LHCN-M2 (cell line): ENCODE results near the gene NXPH3. TPM values are rescaled to one million over a fixed set of nuclear protein-coding genes. Genes with fewer than 3 reads are reported as not detected.
A peak's percentile ranks its signal among the peaks of the same experiment; 100 is the strongest.

Source experiments
- DNase-seq: peaks from one replicate; pipeline ENCODE4 v3.0.0-alpha.2; 2012; ENCODE audit warnings: low read depth
- total RNA-seq: library from RNA; depleted of rRNA; stranded (reverse); fragments of >200 nt; gene quantifications from 2 replicates; pipeline ENCODE4 v1.2.3, GENCODE V29; 2014

NXPH3 gene
- total RNA-seq, 1 experiment from 2014 or later: 0.06 TPM

DNA sequence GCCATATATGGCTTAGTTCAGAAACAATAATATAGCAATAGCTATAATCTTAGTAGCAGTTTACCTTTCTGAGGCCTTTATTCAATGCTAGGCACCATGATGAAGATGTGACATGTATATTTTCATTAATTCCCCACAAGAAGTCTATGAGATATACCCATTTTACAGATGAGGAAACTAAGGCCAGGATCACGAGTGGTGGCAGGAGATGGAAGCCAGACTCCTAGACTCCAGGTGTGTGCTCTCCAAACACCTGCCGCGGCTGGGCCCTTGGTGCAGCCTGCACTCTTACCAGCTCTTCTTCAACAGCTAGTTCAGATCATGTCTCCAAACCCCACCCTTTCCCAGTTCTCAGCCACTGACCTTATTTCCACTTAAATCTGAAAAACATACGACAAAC is 15.2 kb downstream of the NXPH3 start:
- no peak for DNase-seq

DNA sequence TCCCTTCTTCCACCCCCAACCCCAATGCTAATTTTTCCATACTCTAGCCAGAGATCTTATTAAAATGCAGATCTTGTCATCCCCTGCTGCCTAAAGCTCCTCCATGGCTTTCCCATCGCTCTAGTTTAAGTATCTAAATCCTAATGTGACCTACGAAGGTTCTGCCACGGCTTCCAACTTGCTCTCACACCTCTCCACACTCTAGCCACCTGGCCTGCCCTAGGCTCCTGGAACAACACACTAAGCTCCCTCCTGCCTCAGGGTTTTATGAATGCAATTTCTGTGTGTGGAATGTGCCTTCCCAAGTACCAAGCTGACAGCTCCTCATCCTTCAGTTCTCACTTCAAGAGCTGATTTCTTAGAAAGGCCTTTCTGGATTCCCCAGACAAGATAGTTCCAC is 16.6 kb downstream of the NXPH3 start:
- no peak for DNase-seq

- DNase-seq: no peak
These were observed 19.7 kb downstream of the NXPH3 start for GRCh38 chr17:49595328-49595727.

- DNase-seq: no peak
These were observed 20.3 kb downstream of the NXPH3 start for GRCh38 chr17:49595980-49596379.

DNA sequence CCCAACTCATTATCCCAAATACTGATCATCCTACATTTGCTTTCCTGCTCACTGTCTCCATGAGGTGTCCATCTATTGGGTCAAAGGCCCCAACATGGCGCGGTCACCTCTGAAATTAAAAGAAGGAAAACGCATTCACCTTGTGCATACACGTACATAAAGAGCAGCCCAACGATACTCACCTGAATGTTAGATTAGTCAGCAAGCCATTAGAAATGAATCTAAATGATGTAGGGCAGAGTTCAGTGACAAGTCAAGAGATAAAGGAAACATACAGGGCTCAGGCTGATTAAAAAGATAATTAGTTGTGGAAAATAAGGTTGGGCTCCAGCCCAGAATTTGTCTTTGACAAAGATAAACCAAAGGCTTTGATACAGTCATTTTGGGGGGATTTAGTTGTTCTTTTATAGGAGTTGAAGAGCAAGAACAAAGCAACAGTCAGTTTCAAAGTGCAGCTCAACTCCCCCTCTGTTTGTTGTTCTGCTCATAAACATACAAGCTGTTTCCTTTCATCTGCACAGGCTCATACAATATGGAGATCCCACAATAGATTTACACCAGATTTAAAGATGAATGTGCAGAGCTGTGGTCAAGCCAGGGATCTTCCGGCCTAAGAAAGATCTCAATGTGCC is 21.1 kb downstream of the NXPH3 start:
- DNase-seq: no peak

- DNase-seq: no peak
These were observed 21.8 kb downstream of the NXPH3 start for GRCh38 chr17:49597436-49597835.

DNA sequence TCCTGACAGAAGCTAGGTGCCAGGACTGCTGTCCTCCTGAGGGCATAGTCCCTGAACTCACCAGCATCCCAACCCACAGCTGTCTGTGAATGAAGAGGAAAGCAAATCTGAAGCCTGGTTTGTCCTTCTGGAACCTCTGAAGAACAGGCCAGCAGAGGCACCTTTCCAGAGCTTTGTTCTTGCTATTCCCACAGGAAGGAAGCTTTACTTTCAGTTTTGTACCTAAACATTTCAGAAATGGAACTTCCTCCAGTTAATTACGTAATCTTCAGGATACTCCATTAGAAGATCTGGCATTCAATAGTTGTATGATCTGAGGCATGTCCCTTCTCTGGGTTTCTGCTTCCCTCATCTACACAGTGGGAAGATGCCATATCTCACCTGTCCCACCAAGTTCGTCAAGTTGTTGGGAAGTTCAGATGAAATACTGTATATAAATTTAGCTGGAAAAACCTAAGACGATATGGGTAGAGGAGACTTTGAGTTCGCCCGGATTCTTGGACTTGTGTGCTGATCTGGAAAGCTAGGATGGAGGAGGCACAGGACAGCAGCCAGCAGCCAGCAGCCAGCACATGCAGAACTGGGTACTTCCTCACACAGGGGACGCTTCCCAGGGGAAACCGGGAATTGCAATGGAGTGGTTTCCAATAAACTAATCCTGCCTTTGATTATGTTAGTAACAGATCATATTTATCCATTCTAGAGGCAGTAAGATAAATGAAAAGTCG is 22.4 kb downstream of the NXPH3 start:
- no peak for DNase-seq

DNA sequence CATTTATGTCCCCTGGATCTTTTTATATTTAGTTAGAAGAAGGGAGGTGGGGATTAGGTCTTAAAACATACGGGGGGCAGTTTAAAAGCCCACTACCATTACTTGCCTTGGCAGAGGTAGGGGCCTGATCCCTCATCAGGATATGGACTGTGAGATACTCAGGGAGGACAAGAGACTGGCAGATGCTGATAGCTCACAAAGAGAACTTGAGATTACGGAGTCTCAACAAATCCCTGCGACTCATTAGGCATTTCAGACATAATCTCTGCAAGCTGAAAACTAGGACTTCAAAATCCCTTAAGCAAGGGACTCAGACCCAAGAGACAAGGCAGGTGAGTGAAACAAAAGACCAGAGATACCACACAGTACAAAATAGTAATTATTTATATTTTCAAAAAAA is 23.2 kb downstream of the NXPH3 start:
- no peak for DNase-seq

DNA sequence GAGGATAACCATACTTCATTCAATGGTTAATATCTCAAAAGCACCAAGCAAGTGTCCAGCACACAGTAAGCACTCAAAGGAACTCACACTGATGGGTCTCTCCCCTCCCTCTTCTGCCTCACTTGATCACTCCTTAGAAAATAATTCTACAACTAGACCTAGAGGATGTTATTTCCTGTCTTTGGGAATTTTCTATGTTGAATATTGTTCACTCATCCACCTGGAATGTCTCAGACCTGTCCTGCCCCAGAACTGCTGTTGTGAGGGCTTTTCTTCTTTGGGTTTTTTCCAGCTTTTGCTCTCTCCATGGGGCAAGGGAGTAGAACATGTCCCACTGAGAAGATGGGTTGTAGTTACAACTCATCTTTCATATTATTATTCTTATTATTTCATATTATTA is 25.3 kb downstream of the NXPH3 start:
- DNase-seq: no peak

- no peak for DNase-seq
These were observed 27.1 kb downstream of the NXPH3 start for GRCh38 chr17:49602783-49603182.

DNA sequence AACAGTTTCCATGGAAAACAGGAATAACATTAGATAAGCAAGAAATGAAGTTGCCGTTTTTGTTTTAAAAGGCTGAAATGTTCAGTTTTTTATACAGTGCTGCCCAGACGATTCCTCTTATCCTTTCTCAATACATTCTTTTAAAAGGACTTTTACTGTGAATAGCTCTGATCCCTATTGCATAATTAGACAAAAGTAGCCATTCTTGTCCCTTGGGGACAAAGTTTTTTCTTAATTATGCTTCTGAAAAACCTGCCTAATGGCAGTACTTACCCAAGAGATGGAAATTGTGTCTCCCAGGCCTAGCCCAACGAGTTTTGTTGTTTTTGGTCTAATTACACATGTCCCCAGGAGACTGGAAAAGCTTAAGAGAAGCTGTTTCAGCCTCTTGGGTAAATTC is 27.6 kb downstream of the NXPH3 start:
- no peak for DNase-seq

- no peak for DNase-seq
These were observed 28.0 kb downstream of the NXPH3 start for GRCh38 chr17:49603720-49604119.

DNA sequence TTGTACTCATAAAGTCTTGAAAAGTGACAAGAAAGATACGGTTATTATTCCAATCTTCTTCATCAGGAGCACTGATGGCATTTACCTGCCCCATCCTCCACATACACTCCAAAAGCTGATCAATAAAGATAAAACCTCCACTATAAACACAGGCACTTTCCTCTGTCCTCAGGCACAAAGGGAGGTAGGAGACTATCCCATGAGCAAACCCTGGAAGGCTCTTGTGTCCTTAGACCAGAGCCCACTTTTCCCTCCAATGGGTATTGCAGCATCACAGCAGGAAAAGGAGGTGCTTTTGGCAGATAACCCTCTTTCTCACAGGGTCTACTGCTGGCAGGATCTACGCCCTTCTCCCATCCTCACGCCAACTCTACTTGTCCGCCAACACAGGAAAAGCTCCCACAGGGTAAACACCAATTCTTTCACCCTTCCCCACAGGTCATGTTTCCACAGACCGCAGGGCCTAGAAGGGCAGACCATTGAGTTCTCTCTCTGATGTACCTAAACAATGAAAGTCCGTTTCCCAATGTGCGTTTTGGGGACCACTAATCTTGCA is 28.7 kb downstream of the NXPH3 start:
- DNase-seq: no peak

DNA sequence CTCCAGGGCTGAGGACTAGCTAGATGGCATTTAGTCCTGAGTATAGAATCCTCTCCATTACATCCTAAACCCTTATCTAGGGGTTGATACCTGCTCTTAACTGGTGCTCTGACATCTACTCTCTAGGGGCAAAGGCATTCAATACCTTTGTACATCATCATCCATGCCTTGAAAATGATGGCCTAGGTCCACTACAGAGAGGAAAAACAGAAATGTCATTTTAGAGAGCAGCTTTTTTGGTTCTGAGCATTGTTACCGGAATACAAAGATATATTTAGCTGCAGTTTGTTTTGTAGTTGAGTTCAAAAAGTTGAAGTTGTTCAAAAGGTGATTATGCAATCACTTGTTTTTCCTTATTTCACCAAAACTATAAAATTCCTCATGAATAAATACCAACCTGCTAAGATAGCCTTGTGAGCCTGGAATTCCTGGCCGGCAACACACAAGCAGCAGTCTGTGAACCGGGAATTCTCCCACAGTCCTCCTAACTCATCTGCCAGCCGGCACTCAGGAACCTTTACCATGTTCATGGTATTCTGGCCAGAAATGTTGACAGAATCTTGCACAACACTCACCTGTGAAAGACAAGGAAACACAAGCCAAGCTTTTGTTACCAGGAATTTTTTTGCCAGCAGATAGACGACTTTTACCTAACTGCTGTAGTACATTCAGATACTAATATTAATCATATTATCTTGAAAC is 35.4 kb downstream of the NXPH3 start:
- DNase-seq: no peak

DNA sequence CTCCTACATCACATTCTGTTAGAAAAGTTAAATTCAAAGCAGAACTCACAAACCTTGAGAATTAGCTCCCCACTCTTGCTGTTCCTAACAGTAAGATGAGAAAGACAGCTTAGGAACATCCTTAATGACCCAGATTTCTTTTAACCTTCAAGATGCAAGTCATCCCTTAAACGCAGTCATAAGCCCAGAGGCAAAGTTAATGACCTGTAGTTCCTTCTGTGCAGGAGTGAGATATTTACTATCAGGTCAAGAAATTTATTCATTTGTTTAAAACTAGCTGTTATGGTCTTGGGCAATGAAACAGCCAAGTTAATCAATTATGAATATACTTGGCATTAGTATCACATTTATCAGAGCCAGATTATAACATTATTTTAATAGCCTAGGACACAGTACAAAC is 37.1 kb downstream of the NXPH3 start:
- DNase-seq: no peak

- no peak for DNase-seq
These were observed 37.6 kb downstream of the NXPH3 start for GRCh38 chr17:49613182-49613800.

DNA sequence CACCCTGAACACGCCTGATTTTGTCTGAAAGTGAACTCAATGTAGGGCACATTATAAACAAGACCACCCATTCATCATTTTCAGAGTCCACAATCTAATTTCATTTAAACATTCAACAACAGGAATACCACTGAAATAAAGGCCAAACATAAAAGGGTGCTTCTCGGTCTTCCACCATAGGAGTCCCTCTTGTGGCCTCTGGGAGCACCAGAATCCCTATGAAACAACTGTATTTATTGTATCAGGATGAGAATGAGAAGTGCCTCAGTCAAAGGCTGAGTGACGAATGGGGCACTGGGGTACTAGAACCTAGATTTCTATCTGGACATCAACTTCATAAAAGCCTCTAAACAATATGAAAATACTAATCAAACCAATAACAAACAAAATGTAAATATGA is 40.4 kb downstream of the NXPH3 start:
- DNase-seq: no peak

GRCh38 chr17:49616601-49617131 is 41.0 kb downstream of the NXPH3 start:
- DNase-seq: peak; percentile 18

GRCh38 chr17:49618028-49618611 is 42.4 kb downstream of the NXPH3 start:
- DNase-seq: peak; percentile 20

DNA sequence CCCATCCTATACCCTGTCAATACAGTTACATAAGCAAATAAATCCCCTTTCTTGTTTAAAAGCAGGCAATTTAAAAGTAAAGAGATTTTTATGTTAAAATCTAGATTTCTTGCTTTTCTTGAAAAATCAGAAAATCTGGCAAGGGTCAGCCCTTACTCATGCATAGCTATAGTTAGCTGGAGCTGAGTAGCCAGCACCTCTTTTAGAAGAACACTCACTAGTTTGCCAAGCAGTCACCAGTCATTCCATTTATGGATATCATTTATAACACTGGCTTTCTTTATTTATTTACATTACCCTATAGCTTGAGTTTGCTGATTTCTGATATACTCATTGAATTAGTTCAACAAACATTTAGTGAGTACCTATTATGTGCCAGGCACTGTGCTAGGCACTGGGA is 45.7 kb downstream of the NXPH3 start:
- DNase-seq: no peak

DNA sequence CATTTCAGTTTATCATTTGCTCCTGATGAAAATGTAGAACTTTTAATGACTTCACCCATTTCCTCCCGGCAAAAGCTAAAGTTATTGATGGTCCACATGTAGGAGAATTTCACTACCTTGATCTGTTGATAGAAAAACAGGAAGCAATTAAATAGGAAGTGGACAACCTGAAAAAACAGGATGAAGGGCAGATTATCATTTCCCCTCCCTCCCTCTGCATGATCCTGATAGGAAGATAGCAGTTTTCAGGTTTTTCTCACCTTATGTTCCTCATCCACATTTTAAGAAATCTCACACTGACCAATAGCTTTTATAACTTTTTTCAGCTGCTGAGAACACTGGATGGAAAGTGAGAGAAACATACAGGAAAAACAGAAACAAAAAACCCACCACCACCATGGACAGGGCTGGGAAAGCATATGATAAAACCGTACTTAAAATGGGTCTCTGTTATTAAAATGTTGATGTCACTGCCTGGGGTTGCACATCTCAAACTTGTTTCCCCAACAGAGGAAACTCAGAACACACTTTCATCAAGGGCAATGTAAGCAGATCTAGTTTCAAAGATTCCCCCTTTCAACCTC is 46.4 kb downstream of the NXPH3 start:
- no peak for DNase-seq
